T-helper 1 cell treated with Interleukin-12 subunit alpha and Interleukin-12 subunit beta and Interleukin-4 antibody, amounts not matched to agents 30 μg/mL and 1 μg/mL, for 36 hours (primary cell): Measurements from ENCODE around the gene MTCH2.

Experiments
- H3K27ac Mint-ChIP-seq: one replicate; pipeline ENCODE4 v1.8.0; 2021; ENCODE audit warnings: mild to moderate bottlenecking, mixed read lengths
- H3K27me3 Mint-ChIP-seq: one replicate; pipeline ENCODE4 v1.8.0; 2021; ENCODE audit warnings: low read depth, mixed read lengths
- H3K36me3 Mint-ChIP-seq: one replicate; pipeline ENCODE4 v1.8.0; 2021; ENCODE audit warnings: low read depth, mixed read lengths
- H3K4me1 Mint-ChIP-seq: one replicate; pipeline ENCODE4 v1.8.0; 2021; ENCODE audit warnings: low read depth, mixed read lengths
- H3K4me3 Mint-ChIP-seq: one replicate; pipeline ENCODE4 v1.8.0; 2021; ENCODE audit warnings: mild to moderate bottlenecking, moderate library complexity, mixed read lengths
- H3K9me3 Mint-ChIP-seq: one replicate; pipeline ENCODE4 v1.8.0; 2021; ENCODE audit warnings: mixed read lengths

MTCH2 gene

GRCh38 chr11:47611348-47611794 is 31.0 kb downstream of the MTCH2 start:
- Mint-ChIP-seq H3K27me3 (no peaks in the 10 kb centered on the region), H3K4me3 (no peak overlapping the region), H3K9me3 (no peaks in the 10 kb centered on the region), H3K4me1 (peaks cover 11% of the 10 kb centered on the region), H3K27ac (no peak overlapping the region), H3K36me3 (peaks cover 11% of the 10 kb centered on the region)

GRCh38 chr11:47609675-47610074 is 32.7 kb downstream of the MTCH2 start:
- Mint-ChIP-seq H3K9me3 (no peaks in the 10 kb centered on the region), H3K4me1 (peaks cover 11% of the 10 kb centered on the region), H3K27me3 (no peaks in the 10 kb centered on the region), H3K4me3 (no peak overlapping the region), H3K27ac (peak overlapping the region; percentile 38), H3K36me3 (peaks cover 13% of the 10 kb centered on the region)

- H3K27ac Mint-ChIP-seq: no peak overlapping the region
- no peaks in the 10 kb centered on the region for H3K9me3 Mint-ChIP-seq
- H3K4me3 Mint-ChIP-seq: no peak overlapping the region
- peaks cover 13% of the 10 kb centered on the region for H3K36me3 Mint-ChIP-seq
- H3K27me3 Mint-ChIP-seq: no peaks in the 10 kb centered on the region
- peaks cover 11% of the 10 kb centered on the region for H3K4me1 Mint-ChIP-seq
These were observed 35.0 kb downstream of the MTCH2 start for GRCh38 chr11:47607380-47607779.

- peaks cover 10% of the 10 kb centered on the region for H3K4me1 Mint-ChIP-seq
- no peaks in the 10 kb centered on the region for H3K27me3 Mint-ChIP-seq
- no peak overlapping the region for H3K27ac Mint-ChIP-seq
- H3K36me3 Mint-ChIP-seq: peaks cover 13% of the 10 kb centered on the region
- H3K9me3 Mint-ChIP-seq: no peaks in the 10 kb centered on the region
- H3K4me3 Mint-ChIP-seq: no peak overlapping the region
These were observed 35.6 kb downstream of the MTCH2 start for GRCh38 chr11:47606731-47607130.

GRCh38 chr11:47605921-47606320 is 36.4 kb downstream of the MTCH2 start:
- Mint-ChIP-seq H3K36me3 (peaks cover 12% of the 10 kb centered on the region), H3K4me1 (peaks cover 8% of the 10 kb centered on the region), H3K4me3 (no peak overlapping the region), H3K9me3 (no peaks in the 10 kb centered on the region), H3K27ac (no peak overlapping the region), H3K27me3 (no peaks in the 10 kb centered on the region)

- Mint-ChIP-seq H3K36me3 (peaks cover 7% of the 10 kb centered on the region), H3K27me3 (no peaks in the 10 kb centered on the region), H3K4me1 (no peaks in the 10 kb centered on the region), H3K4me3 (no peak overlapping the region), H3K9me3 (no peaks in the 10 kb centered on the region), H3K27ac (no peak overlapping the region)
These were observed 39.1 kb downstream of the MTCH2 start for GRCh38 chr11:47603295-47603694.

- Mint-ChIP-seq H3K4me3 (no peak overlapping the region), H3K4me1 (no peaks in the 10 kb centered on the region), H3K36me3 (no peaks in the 10 kb centered on the region), H3K9me3 (no peaks in the 10 kb centered on the region), H3K27ac (no peak overlapping the region), H3K27me3 (peaks cover 7% of the 10 kb centered on the region)
These were observed 42.5 kb downstream of the MTCH2 start for GRCh38 chr11:47599902-47600301.

GRCh38 chr11:47595967-47596366 is 46.4 kb downstream of the MTCH2 start:
- no peaks in the 10 kb centered on the region for H3K36me3 Mint-ChIP-seq
- peaks cover 32% of the 10 kb centered on the region for H3K27me3 Mint-ChIP-seq
- peaks cover 12% of the 10 kb centered on the region for H3K4me1 Mint-ChIP-seq
- no peaks in the 10 kb centered on the region for H3K9me3 Mint-ChIP-seq
- no peak overlapping the region for H3K27ac Mint-ChIP-seq
- H3K4me3 Mint-ChIP-seq: no peak overlapping the region

- Mint-ChIP-seq H3K4me3 (no peak overlapping the region), H3K9me3 (no peaks in the 10 kb centered on the region), H3K27me3 (peaks cover 32% of the 10 kb centered on the region), H3K27ac (no peak overlapping the region), H3K4me1 (peaks cover 12% of the 10 kb centered on the region), H3K36me3 (no peaks in the 10 kb centered on the region)
These were observed 47.3 kb downstream of the MTCH2 start for GRCh38 chr11:47595029-47595428.

GRCh38 chr11:47593934-47594855 is 48.2 kb downstream of the MTCH2 start, which contains the start of gene C1QTNF4:
Gene C1QTNF4 (minus strand): TSS chr11:47594411. CDS start chr11:47590810, 3,601 bp downstream.
- Mint-ChIP-seq H3K9me3 (no peaks in the 10 kb centered on the region), H3K27ac (no peak within 1 kb of the TSS), H3K4me1 (peaks cover 12% of the 10 kb centered on the region), H3K36me3 (no peaks in the 10 kb centered on the region), H3K4me3 (peak within 1 kb of the TSS; percentile 40), H3K27me3 (peaks cover 32% of the 10 kb centered on the region)

GRCh38 chr11:47593492-47593933 is 48.8 kb downstream of the MTCH2 start:
- Mint-ChIP-seq H3K27me3 (peaks cover 32% of the 10 kb centered on the region), H3K4me3 (peak overlapping the region; percentile 40), H3K4me1 (peaks cover 12% of the 10 kb centered on the region), H3K9me3 (no peaks in the 10 kb centered on the region), H3K27ac (no peak overlapping the region), H3K36me3 (no peaks in the 10 kb centered on the region)

- H3K27me3 Mint-ChIP-seq: peaks cover 32% of the 10 kb centered on the region
- H3K36me3 Mint-ChIP-seq: no peaks in the 10 kb centered on the region
- H3K4me3 Mint-ChIP-seq: no peak overlapping the region
These were observed 49.4 kb downstream of the MTCH2 start for GRCh38 chr11:47592970-47593369.

GRCh38 chr11:47592251-47592650 is 50.1 kb downstream of the MTCH2 start:
- Mint-ChIP-seq H3K4me1 (peaks cover 14% of the 10 kb centered on the region), H3K9me3 (no peaks in the 10 kb centered on the region), H3K27ac (no peak overlapping the region), H3K4me3 (no peak overlapping the region), H3K36me3 (no peaks in the 10 kb centered on the region), H3K27me3 (peaks cover 32% of the 10 kb centered on the region)

More at GRCh38 chr11:47592970-47593369, 49.4 kb downstream of the MTCH2 start:
- peaks cover 14% of the 10 kb centered on the region for H3K4me1 Mint-ChIP-seq
- H3K9me3 Mint-ChIP-seq: no peaks in the 10 kb centered on the region
- H3K27ac Mint-ChIP-seq: no peak overlapping the region

GRCh38 chr11:47591764-47592163 is 50.6 kb downstream of the MTCH2 start:
- Mint-ChIP-seq H3K27ac (no peak overlapping the region), H3K36me3 (no peaks in the 10 kb centered on the region), H3K4me1 (peaks cover 14% of the 10 kb centered on the region), H3K9me3 (no peaks in the 10 kb centered on the region), H3K4me3 (no peak overlapping the region), H3K27me3 (peaks cover 32% of the 10 kb centered on the region)
